ENCODE data around the gene ADARB2. TPM values are rescaled to one million over a fixed set of nuclear protein-coding genes. Genes with fewer than 3 reads are reported as not detected.

The ADARB2 gene
- total RNA-seq = 1 to 10 TPM in 1 of 3 donors, under 1 TPM in 1, not detected in 1; 0.31 to 4.2 TPM
- long read RNA-seq, donor 1, transcript ADARB2-207 (3 exons, 599 nt) = major isoform, 5 of 9 reads
- long read RNA-seq, donor 1, partial matches to known transcripts = 1 of 9 reads
- long read RNA-seq, donor 1, other reads (novel, unspliced or antisense) = 3 of 9 reads
- long read RNA-seq, donor 2, partial matches to known transcripts = 0 of 1 reads
- long read RNA-seq, donor 2, other reads (novel, unspliced or antisense) = 0 of 1 reads

DNA sequence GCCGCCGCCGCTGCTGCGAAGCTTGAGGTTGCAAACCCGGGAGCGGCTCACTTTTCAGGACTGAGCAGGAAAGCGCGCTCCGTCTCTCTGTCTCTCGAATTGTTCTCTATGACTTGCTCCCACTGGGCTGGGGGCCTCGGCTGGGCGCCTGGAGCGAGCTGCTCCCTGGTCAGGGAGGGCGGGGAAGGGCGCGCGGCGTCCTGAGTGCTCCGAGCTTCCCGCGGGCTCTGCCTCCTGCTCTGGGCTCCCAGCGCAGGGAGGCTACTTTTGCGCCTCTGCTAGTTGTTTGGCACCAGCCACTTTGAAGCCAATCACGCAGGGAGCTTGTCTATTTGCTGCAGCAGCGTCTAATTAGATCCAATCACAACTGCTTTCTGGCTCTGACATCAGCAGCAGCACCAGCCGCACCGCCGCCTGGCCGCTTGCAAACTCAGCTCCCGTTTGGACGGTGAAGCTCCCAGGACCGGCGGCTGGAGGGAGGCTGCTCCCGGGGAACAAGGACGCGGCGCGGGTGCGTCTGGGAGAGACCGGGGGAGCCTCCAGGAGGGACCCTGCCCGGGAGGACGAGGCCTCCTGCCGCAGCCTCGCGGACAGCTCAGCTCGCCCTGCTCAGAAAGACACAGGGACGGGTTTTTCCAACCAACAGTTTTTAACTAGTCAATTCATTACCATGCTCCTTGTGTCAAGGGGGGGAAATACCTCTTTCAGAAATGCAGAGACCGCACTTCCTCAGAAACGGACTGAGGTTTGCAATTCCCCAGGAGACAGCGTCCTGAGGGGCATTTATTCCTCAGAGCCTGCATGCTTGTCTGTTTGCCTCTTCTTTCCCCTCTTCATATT, at the start of gene ADARB2:
Gene ADARB2, minus strand, starts transcription at position 304 of the 840 bp plus-strand sequence.
- DNase-seq (no peak), ATAC-seq (no peak)
- no peak within 1 kb of the TSS for H3K4me3 ChIP-seq
- no peaks in the 10 kb centered on the region for H3K36me3 ChIP-seq (ENCODE audit: low read depth)
- H3K9me3 ChIP-seq = no peaks in the 10 kb centered on the region
- TF ChIP-seq, protein P1, sequence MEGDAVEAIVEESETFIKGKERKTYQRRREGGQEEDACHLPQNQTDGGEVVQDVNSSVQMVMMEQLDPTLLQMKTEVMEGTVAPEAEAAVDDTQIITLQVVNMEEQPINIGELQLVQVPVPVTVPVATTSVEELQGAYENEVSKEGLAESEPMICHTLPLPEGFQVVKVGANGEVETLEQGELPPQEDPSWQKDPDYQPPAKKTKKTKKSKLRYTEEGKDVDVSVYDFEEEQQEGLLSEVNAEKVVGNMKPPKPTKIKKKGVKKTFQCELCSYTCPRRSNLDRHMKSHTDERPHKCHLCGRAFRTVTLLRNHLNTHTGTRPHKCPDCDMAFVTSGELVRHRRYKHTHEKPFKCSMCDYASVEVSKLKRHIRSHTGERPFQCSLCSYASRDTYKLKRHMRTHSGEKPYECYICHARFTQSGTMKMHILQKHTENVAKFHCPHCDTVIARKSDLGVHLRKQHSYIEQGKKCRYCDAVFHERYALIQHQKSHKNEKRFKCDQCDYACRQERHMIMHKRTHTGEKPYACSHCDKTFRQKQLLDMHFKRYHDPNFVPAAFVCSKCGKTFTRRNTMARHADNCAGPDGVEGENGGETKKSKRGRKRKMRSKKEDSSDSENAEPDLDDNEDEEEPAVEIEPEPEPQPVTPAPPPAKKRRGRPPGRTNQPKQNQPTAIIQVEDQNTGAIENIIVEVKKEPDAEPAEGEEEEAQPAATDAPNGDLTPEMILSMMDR (IDR thresholded peaks at IDR 0.05) = no peak
- intact Hi-C loops (cut with DNase I, micrococcal nuclease) = no loop called here
- H3K4me1 ChIP-seq (ENCODE audit: low read depth) = no peaks in the 10 kb centered on the region

DNA sequence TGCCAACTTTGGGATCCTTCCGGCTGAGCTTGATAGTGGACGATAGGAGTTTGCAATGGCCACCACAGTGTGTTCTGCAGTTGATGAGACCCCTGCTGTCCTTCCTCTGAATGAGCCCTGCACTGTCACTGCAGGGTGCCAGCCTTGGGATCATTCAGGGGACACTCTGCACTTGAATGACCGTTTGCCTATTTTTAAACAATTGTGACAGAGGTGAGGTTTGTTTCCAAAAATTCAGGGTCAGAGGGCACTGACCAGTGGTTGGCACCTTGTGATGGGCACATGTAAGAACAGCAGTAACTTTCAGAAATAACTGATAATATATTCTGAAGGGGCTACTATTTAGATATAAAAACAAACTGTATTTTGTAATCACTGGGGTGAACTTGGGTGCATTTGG, 48.5 kb upstream of the ADARB2 start:
- TF ChIP-seq, protein P1 (IDR thresholded peaks at IDR 0.05) = no peak
- Histone ChIP-seq H3K36me3 (ENCODE audit: low read depth) (no peaks in the 10 kb centered on the region), H3K4me3 (no peak overlapping the region), H3K4me1 (ENCODE audit: low read depth) (no peaks in the 10 kb centered on the region), H3K9me3 (no peaks in the 10 kb centered on the region)
- no peak for ATAC-seq
- DNase-seq = no peak
- intact Hi-C loops (cut with DNase I, micrococcal nuclease) = no loop called here

DNA sequence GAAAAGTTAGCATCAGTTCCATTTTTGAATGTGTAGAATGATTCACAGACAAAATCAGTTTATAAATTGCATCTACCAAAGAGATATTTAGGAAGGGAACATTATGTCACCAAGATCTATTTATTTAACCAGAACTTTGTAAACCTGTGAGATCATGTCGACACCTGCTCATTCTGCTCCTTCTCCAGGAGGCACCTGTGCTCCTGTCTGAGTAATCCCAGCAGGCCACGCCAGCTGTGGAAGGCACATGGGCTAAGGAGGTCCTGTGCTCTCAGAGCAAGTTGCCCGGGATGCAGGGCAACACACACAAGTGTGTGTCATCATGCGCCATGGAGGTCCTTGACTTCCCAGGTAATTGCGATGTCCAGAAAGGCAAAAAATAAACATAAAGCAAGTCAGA, 45.5 kb upstream of the ADARB2 start:
- no peak for DNase-seq
- Histone ChIP-seq H3K36me3 (ENCODE audit: low read depth) (no peaks in the 10 kb centered on the region), H3K9me3 (no peaks in the 10 kb centered on the region), H3K4me3 (no peak overlapping the region), H3K4me1 (ENCODE audit: low read depth) (no peaks in the 10 kb centered on the region)
- TF ChIP-seq, protein P1 (IDR thresholded peaks at IDR 0.05) = no peak
- intact Hi-C loops (cut with DNase I, micrococcal nuclease) = no loop called here
- ATAC-seq = no peak

DNA sequence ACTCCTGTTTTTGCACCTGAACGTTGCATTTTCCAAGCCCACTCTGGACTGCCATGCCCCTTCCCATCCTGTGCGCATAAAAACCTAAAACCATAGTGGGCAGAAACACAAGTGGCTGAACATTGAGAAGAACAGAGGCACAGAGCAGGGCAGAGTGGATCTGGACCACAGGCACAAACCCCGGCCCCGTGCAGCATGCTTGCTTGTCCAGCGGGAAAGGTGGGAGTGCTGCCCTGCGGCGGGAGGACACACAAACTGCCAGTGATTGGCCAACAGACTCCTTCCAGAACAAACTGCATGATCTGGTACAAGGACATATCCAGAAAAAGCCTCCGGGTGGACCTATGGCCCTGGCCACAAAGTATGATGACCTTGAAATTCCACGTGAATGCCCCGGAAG, 42.5 kb upstream of the ADARB2 start:
- intact Hi-C loops (cut with DNase I, micrococcal nuclease) = no loop called here
- DNase-seq (no peak), ATAC-seq (no peak)
- Histone ChIP-seq H3K4me1 (ENCODE audit: low read depth) (no peaks in the 10 kb centered on the region), H3K4me3 (no peak overlapping the region), H3K9me3 (no peaks in the 10 kb centered on the region), H3K36me3 (ENCODE audit: low read depth) (no peaks in the 10 kb centered on the region)
- TF ChIP-seq, protein P1 (IDR thresholded peaks at IDR 0.05) = no peak

DNA sequence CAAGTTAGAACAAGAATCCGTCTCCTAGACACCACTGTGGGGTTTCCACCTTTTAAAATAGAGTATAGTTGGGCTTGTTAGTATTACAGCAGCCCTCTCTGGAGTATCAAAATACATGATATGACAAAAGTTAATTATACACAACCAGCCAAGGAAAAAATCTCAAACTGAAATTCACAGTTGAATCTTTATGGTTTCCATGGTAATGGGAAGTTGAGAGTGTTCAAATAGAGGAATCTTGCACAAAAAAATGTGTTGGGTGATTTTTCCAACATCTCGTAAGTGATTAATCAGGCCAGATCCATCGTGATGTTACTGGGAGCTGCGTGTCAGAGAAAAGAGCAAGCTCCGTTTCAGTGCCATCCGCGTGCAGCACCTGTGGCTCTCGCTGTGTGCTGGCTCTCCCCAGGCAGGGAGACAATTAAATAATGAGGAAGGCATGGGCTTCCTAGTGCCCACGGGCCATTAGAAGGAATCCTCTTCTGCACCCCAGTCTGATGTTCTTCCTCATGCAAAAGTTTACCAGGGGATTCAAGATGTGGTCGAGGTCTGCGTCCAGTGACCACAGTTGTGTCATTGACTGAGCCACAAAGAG, 41.1 kb upstream of the ADARB2 start:
- Histone ChIP-seq H3K36me3 (ENCODE audit: low read depth) (no peaks in the 10 kb centered on the region), H3K4me3 (no peak overlapping the region), H3K4me1 (ENCODE audit: low read depth) (no peaks in the 10 kb centered on the region), H3K9me3 (no peaks in the 10 kb centered on the region)
- TF ChIP-seq, protein P1 (IDR thresholded peaks at IDR 0.05) = no peak
- intact Hi-C loops (cut with DNase I, micrococcal nuclease) = no loop called here
- ATAC-seq = no peak
- DNase-seq = no peak
